ENCODE data around the gene TOM1L2. TPM values are rescaled to one million over a fixed set of nuclear protein-coding genes. Genes with fewer than 3 reads are reported as not detected.

The TOM1L2 gene
- total RNA-seq, 1 experiment from 2014 or later: 24.1 TPM

DNA sequence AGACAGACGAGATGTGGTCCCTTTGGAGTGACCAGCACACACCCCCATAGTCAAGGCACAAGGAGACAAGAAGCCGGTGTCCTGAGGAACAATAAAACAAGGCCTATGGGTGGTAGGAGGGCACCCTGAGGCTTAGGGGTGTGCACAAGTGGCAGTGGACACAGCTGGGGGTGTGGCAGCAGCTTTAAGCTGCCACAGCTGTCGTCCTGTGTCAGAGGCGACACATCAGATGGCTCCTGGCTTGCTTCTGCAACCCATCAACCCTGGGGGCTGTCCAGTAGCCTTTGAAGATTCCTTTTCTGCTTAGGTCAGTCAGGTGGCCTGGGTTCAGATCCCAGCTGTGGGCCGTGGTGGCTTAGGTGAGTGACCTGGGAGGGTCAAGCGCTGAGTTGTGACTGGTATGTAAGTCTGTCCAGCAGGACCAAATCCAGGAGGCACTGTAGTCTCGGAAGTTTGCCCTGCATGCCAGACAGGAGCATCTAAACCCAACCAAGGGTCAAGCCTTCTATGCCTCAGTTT, 16.3 kb upstream of the TOM1L2 start:
- CTCF ChIA-PET: no interaction called here
- RAD21 ChIA-PET (ENCODE audit: low non-redundant PET in 1 of 2, low total read pairs in 2 of 2, uncharacterized antibody in 2 of 2, unreplicated experiment in 2 of 2): no interaction called here
- Histone ChIP-seq H3K9me3 (ENCODE audit: control insufficient read depth in 1 of 2, insufficient read depth in 1 of 2, low read depth in 1 of 2, low read length in 2 of 2) (no peaks in the 10 kb centered on the region), H3K36me3 (ENCODE audit: control insufficient read depth in 1 of 2, insufficient read depth in 2 of 2, low read length in 2 of 2) (no peaks in the 10 kb centered on the region), H3K9me2 (ENCODE audit: insufficient read depth) (no peaks in the 10 kb centered on the region), H2AFZ (ENCODE audit: low read depth, low read length, poor library complexity, severe bottlenecking) (no peak overlapping the region), H3K27ac (ENCODE audit: low read depth, low read length) (no peak overlapping the region), H3K4me3 (replicated peaks in 1 of 2; ENCODE audit: low read depth in 1 of 2, low read length in 2 of 2) (no peak overlapping the region), H3K4me2 (ENCODE audit: low read length) (no peak overlapping the region), H4K20me1 (ENCODE audit: insufficient read depth) (no peaks in the 10 kb centered on the region), H3K79me2 (ENCODE audit: insufficient read depth, low read length) (no peaks in the 10 kb centered on the region), H3K27me3 (ENCODE audit: insufficient read depth, low read length) (no peaks in the 10 kb centered on the region), H3K4me1 (ENCODE audit: control insufficient read depth in 1 of 2, insufficient read depth in 2 of 2, low read length in 2 of 2) (peaks cover 18 to 25% of the 10 kb centered on the region in 2 experiments), H3K9ac (ENCODE audit: low read length) (no peak overlapping the region)
- DNase-seq (ENCODE audit: low read depth, low spot score) (no peak), ATAC-seq (no peak)
- no peak for TF ChIP-seq RAD21 (IDR thresholded peaks at IDR 0.05; ENCODE audit: low read depth)
- TF ChIP-seq MAX (IDR thresholded peaks at IDR 0.05): no peak
- BruUV-seq (replicated peaks): no TSS peak
- POLR2A ChIA-PET: no interaction called here
- intact Hi-C loops (cut with micrococcal nuclease): no loop called here

DNA sequence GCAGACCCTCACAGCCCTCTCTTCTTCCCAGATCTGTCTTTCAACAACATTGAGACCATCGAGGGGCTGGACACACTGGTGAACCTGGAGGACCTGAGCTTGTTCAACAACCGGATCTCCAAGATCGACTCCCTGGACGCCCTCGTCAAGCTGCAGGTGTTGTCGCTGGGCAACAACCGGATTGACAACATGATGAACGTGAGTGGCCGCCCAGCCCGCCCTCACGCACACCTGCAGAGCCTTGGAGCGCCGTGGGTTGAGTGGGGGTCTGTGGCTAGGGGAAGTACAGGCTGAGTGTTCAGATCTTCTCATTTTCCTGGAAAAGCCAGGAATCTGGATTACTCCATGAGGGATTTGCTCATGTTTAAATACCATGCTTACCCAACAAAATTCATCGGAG, 15.7 kb upstream of the TOM1L2 start:
- Histone ChIP-seq H3K4me1 (ENCODE audit: control insufficient read depth in 1 of 2, insufficient read depth in 2 of 2, low read length in 2 of 2) (peaks cover 18 to 30% of the 10 kb centered on the region in 2 experiments), H3K9me2 (ENCODE audit: insufficient read depth) (no peaks in the 10 kb centered on the region), H3K27me3 (ENCODE audit: insufficient read depth, low read length) (no peaks in the 10 kb centered on the region), H2AFZ (ENCODE audit: low read depth, low read length, poor library complexity, severe bottlenecking) (no peak overlapping the region), H4K20me1 (ENCODE audit: insufficient read depth) (no peaks in the 10 kb centered on the region), H3K27ac (ENCODE audit: low read depth, low read length) (no peak overlapping the region), H3K4me2 (ENCODE audit: low read length) (no peak overlapping the region), H3K9ac (ENCODE audit: low read length) (no peak overlapping the region), H3K36me3 (ENCODE audit: control insufficient read depth in 1 of 2, insufficient read depth in 2 of 2, low read length in 2 of 2) (no peaks in the 10 kb centered on the region), H3K9me3 (ENCODE audit: control insufficient read depth in 1 of 2, insufficient read depth in 1 of 2, low read depth in 1 of 2, low read length in 2 of 2) (no peaks in the 10 kb centered on the region), H3K4me3 (replicated peaks in 1 of 2; ENCODE audit: low read depth in 1 of 2, low read length in 2 of 2) (no peak overlapping the region), H3K79me2 (ENCODE audit: insufficient read depth, low read length) (no peaks in the 10 kb centered on the region)
- ChIA-PET RAD21 (ENCODE audit: low non-redundant PET in 1 of 2, low total read pairs in 2 of 2, uncharacterized antibody in 2 of 2, unreplicated experiment in 2 of 2) (no interaction called here), CTCF (no interaction called here), POLR2A (no interaction called here)
- TF ChIP-seq JUND (IDR thresholded peaks at IDR 0.05) (no peak), TCF7L2 (IDR thresholded peaks at IDR 0.05; ENCODE audit: borderline replicate concordance, extremely low read depth, insufficient read depth, insufficient read length) (no peak), SIN3A (IDR thresholded peaks at IDR 0.05; ENCODE audit: low read depth) (no peak), ZBTB33 (IDR thresholded peaks at IDR 0.05; ENCODE audit: extremely low read depth, insufficient replicate concordance, low read length) (no peak), CEBPB (IDR thresholded peaks at IDR 0.05; ENCODE audit: low read depth) (no peak), EZH2 (IDR thresholded peaks at IDR 0.05) (no peak), MAX (IDR thresholded peaks at IDR 0.05) (no peak), RAD21 (IDR thresholded peaks at IDR 0.05; ENCODE audit: low read depth) (no peak), ZNF274 (IDR thresholded peaks at IDR 0.05; ENCODE audit: low read depth, low read length) (no peak), ZFX (IDR thresholded peaks at IDR 0.05) (no peak)
- TF ChIP-seq, protein P1, sequence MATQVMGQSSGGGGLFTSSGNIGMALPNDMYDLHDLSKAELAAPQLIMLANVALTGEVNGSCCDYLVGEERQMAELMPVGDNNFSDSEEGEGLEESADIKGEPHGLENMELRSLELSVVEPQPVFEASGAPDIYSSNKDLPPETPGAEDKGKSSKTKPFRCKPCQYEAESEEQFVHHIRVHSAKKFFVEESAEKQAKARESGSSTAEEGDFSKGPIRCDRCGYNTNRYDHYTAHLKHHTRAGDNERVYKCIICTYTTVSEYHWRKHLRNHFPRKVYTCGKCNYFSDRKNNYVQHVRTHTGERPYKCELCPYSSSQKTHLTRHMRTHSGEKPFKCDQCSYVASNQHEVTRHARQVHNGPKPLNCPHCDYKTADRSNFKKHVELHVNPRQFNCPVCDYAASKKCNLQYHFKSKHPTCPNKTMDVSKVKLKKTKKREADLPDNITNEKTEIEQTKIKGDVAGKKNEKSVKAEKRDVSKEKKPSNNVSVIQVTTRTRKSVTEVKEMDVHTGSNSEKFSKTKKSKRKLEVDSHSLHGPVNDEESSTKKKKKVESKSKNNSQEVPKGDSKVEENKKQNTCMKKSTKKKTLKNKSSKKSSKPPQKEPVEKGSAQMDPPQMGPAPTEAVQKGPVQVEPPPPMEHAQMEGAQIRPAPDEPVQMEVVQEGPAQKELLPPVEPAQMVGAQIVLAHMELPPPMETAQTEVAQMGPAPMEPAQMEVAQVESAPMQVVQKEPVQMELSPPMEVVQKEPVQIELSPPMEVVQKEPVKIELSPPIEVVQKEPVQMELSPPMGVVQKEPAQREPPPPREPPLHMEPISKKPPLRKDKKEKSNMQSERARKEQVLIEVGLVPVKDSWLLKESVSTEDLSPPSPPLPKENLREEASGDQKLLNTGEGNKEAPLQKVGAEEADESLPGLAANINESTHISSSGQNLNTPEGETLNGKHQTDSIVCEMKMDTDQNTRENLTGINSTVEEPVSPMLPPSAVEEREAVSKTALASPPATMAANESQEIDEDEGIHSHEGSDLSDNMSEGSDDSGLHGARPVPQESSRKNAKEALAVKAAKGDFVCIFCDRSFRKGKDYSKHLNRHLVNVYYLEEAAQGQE (IDR thresholded peaks at IDR 0.05; ENCODE audit: low read depth): no peak
- DNase-seq (ENCODE audit: low read depth, low spot score) (no peak), ATAC-seq (no peak)
- intact Hi-C loops (cut with micrococcal nuclease): no loop called here
- BruUV-seq (replicated peaks): no TSS peak
